HG03442 (cell line): ENCODE data around the gene ZFYVE9.

Experiments used
- ATAC-seq: cut with Tn5 transposase; IDR thresholded peaks from one replicate; pipeline ENCODE4 v1.9.1; 2021; ENCODE audit warnings: mild to moderate bottlenecking, moderate library complexity; ENCODE audit not compliant: unreplicated experiment

The ZFYVE9 gene

DNA sequence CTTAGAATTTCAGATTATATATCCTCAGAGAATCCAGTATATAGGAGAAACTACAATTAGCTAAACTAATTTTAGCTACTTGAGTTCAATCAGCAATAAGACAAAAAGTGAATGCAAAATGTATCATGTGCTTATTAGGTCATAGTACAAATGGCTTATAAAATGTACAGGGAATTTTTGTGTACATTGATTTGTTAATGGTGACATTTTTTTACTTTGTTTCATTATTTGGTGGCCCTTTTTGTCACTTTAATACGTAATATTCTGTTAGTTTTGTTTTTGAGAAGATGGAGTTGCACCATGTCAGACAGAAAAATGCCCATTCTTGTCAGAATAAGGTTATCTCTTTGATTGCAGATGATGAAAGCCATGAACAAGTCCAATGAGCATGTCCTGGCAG, 190.5 kb downstream of the ZFYVE9 start:
- no peak for ATAC-seq

DNA sequence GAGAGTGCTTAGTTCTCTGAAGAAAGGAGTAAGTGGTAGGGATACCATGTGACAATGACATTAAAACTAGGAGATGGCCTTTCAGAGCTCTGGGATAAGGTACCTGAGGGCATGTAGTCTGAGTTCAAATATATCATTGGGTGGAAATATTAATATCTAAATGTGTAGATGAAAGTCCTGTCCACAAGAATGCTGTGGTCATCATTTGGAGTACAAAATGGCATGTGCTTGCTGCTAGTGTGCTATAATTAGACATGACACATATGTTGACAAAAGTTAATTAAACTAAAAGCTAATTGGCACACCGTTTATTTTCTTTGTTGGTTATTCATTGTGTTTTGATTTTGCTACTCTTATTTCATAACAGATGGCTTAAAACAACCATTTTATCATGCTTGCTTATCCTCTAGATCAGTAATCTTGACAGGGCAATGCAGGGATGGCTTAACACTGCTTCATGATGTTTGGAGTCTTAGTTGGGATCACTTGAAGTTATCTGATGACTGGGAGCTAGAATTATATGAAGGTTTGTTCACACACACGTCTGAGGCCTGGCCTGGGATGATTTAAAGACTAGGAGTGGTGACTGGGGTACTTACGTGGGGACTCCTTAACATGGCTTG, 193.1 kb downstream of the ZFYVE9 start:
- no peak for ATAC-seq

DNA sequence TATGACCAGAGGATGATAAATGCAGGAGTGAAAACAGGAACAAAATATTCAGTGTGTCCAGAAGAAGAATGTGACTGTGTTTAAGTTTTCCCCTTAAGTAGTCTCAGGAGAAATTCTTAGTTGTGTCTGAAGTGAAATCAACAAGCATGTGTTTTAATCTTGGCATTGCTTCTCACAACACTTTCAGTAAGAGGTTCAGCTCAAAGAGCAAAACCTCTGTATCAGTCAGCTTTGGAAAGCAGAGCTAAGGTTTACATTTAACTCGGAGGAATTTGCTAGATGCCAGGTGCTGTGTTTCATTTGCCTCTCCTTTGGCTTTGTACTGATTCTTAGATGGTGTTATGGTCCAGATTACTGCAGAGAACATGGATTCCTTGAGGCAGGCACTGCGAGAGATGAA, 195.6 kb downstream of the ZFYVE9 start:
- no peak for ATAC-seq

DNA sequence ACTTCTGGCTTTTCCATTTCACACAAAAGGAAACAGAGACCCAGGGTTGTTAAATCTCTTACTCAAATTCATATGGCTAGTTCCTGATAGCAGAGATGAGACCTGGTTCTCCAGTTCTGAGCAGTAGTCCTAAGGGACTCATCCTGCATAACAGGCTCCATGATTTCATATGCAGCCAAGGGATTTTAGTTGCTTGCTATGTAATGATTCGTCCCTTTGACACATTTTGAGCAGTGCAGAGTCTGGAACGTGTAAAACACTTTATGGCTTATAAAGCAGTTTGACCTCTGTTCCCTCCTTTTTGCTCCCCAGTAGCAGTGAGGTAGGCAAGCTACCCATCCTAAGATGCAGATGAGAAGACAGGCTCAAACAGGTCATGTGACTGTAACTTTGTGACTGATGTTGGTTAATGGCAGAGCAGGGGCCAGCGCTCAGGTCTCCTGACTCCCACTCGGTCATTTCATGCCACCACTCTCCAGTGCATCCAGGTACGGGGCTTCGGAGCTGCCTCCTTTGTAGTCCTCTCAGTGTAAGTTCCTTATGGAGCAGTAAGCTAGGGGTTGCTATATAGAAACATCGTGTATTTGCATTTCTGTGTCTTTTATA, 199.9 kb downstream of the ZFYVE9 start:
- no peak for ATAC-seq

DNA sequence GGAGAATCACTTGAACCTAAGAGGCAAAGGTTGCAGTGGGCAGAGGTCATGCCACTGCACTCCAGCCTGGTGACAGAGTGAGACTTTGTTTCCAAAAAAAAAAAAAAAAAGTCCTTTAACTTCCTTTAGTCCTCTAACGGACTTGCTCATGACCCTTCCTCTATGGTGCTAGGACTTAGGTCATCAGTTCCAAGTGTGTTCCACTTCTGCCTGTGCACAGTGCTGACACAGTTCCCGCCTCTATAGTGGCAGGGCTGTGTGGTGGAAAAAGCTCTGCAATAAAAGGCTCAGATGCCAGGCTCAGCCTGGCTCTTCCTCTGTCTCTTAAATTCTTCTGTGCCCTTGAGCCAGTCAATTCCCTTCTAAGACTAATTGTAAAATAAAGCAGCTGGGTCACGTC, 202.1 kb downstream of the ZFYVE9 start:
- no peak for ATAC-seq

DNA sequence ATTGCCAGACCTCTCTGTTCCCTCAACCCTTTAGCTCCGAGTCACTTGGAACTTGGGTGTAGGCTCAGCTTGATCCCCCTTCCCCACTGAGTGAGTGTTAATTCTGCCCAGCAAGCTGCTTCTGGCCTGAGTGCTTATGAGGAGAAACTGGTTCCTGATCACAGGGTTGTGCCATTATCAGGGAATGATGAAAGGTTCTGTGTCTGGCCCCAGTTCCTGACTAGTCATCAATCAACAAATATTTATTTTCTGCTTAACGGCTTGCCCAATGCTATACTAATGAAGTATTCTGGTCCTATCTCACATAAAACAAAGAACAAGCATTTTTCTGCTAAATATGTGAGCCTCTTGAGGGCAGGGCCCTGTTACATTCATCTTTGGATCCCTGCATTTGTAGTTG, 203.4 kb downstream of the ZFYVE9 start:
- no peak for ATAC-seq

DNA sequence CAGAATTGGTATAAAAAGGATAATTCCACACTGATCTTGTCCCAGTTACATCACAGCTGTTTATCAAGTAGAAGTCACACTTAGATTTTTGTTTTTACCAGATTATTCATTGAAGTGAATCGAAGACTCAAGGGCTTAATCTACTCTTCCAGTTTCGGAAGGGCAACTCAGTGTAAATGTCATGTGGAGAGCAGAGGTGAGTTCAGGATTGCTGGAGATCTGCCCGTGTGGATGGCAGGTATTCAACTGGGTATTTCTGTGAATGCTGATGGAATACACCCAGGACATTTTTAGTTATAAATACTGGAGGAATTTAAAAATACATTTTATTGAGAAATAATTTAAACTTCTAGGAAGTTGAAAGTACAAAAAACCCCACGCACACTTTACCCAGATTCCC, 204.8 kb downstream of the ZFYVE9 start:
- no peak for ATAC-seq

DNA sequence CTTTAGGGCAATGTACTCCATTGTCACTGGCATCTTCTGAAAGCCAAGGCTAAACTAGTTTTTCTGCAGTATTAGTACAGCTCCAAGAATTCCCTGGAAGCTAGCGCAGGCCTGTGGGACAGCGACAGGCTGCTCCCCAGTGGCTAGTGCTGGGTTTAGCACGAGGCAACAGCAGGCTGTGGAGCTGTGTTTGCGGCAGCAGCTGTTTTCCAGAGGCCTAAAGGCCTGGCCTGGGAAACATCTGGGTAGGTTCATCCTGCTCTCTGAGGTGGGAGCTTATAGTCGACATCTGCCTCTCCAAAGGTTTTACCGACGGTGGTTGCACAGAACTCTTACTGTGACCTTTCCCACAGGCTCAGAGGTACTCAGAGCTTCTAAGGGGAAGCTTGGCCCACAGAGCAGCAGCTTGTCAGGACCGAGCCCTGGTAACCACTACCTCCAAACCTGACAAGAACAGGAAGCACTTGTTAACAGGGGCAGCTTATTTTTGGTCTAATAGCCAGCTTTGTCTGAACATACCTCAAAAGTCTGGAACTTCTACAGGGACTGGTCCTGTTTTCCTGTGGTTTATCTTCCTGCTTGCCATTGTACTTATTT, 206.9 kb downstream of the ZFYVE9 start:
- ATAC-seq: no peak

DNA sequence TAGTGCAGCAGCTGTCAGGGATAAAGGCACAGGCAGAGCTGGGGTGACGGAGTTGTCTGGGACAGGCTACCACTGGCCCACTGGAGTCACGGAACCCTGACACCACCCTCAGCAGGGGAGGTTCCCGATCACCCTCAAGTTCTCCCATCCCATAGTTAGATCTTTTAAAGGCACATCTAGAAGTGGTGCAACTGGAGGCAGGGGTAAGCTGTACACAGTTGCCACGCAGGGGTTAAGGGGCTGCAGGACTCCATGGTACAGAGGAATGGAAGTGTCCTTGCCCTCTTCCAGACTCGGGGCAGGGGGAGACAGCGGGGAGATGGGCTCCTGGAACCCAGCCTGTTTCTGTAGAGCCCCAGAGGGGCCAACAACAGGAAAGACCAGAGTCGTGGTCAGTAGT, 210.8 kb downstream of the ZFYVE9 start:
- ATAC-seq: no peak

DNA sequence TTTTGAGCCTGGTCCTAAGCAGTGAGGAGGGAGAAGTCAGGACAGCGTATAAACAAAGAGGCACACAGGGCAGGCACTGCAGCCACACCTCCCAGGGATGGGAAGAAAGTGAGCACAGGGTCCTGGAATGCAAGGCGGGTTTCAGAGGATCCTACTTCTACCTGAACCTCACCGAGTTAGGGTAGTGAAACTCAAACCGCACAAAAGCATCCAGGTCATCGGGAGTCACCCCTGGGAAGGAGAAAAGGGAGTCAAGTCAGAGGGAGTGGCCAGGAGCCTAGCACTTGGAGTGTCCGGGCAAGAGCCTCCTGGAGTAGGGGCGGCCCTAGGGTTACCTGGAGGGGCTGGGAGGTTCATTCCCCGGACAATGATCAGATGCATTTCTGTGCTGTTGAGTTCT, 213.5 kb downstream of the ZFYVE9 start:
- no peak for ATAC-seq

DNA sequence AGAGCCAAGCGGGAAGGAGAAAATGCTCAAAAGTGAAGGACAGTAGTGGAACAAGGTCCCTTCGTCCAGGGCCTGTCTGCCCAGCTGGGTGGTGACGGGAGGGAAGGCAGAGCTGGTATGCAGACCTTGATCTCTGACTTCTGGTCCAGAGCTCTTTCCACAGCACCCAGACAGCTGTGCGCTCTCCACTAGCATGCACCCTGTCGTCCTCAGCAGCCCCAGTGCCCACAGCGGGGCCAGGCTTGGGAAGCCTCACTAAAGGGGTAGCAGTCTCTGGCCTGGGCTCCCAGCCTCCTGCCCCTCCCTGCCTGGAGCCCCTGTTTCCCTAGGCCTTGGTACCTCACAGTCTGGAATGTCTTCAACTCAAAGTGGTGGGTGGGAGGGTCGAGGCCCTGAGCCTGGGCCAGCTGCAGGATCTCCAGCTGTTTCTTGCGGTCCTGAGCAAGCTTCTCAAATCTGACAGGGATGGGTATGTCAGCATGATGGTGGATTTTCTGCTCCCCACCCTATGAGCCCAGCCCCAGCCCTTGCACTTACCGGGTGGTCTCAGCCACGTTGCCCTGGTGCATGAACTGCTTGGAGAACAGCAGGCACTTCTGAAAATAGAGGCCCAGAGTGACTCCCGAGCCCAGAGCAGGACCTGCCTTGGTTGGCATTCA, 214.1 kb downstream of the ZFYVE9 start:
- ATAC-seq: no peak

DNA sequence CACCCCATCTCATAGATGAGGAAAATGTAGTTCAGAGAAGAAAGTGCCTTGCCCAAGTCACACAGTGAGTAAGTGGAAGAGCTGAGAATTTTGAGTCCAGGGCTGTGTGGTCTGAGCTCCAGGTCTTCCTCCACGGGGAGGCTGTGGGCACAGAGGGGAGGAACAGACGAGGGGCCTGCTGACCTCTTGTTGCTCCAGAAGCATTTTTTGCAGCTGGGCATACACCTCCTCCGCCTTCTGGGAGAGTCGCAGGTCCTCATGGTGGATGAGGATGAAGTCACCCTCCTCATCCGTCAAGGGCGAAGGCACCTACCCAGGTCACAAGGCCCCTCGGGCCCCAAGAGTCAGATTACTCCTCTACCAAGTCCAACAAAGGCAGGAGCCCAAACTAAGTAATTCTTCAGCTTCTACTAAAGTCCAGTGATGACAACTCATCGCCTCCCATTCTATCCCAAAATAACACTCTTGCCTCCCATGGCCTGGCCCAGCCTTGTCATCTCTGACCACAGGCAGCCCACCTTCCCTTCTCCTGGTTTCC, 215.0 kb downstream of the ZFYVE9 start:
- no peak for ATAC-seq

DNA sequence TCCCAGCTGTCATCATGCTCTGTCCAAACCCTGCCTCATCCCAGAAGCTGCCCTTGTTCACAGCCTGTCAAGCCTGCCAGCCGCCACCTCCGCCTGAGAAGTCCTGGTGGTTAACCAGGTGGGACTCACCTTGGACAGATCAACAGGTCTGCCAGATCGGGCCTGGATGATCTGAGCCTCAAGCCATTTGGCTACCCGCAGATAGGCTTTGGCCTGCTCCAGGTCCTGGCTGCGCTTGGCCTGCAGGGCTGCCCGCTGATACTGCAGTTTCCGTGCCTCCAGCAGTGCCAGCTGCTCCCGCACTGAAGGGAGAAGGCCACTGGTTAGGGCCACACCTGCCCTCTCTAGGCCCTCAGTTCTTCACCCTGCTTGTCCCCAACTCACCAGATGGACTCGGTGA, 215.5 kb downstream of the ZFYVE9 start:
- ATAC-seq: no peak

DNA sequence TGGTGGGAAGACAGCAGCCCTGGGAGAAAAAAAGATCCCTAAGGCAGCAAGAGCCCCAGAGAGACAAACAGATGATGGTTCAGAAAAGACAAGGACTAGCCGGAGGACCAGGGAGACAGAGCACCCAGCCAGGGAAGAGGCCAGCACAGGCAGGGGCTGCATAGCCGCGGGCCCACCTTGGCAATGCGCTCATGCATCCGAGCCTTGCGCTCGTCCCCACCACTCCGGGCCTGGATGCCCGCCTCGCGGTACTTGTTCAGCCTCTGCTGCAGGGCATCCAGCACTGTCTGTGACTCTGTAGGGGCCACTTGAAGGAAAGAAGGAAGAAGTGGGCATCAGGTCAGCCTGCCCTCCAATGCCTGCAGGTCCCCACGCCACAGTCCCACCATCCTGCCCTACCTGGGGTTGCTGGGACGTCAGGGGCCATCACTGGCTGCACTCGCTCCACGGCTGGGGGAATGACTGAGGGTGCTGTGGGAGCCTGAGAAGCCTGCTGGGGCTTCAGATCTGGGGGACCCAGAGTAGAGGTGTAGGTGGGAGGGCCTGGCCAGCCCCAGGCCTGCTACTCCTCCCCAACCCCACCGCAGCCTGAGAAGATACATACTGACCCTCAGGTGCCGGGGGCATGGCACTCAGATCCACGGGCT, 217.1 kb downstream of the ZFYVE9 start:
- no peak for ATAC-seq

DNA sequence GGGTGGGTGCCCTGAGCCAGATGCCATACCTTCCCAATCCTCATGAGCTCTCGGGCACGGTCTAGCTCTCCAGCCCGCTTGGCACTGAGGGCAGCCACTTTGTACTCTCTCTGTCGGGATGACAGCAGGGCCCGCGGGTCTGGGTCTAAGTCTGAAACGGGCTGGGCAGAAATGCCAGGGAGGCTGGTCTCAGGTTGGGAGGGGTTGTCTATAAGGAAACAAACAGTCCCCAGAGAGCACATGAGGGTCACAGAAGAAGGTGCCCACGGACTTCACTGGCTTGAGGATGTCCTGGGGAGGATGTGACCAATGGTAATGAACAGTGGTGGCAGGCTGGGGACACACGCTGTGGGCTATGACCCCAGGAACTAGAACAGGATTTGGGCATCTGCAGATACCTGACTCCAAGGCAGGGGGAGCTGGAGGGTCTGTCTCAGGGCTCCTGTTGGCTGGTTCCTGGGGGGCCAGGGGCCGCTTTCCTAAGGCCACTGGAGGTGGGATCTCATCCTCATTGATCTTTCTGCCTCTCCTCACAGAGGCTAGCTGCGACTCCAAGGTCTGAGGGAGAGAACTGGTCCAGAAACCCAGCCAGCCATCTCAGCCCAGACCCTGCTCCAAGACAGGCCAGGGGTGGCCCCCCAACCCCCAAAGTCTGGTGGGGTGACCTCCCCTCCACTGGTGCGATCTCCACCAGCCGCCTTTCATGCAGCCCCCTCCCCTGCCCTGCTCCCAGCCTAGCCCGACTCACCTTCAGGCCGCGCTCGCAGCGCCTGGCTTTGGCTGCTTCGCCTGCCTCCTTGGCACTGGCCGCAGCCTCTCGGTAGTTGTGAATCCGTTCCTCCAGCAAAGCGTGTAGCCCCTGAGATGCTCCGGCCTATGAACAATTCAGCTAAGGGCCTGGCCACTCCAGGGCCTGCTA, 218.0 kb downstream of the ZFYVE9 start:
- ATAC-seq: no peak

DNA sequence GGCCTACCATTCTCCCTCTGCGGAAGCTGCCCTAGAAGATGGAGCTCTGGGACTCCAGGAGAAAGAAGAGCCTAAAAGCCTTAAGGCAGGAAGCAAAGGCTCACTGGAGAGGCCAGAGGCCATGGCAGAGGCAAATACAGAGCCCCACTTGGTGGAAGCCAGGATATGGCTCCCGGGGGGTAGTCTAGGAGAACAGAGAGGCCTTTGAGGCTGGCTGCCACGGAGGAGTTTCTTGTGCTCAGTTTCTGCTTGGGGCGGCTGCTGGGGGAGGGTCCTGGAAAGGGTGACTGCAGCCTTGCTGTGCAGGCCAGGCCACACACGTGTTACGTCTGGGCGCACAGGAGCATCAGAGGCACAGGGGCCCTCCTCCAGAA, 218.7 kb downstream of the ZFYVE9 start:
- no peak for ATAC-seq

DNA sequence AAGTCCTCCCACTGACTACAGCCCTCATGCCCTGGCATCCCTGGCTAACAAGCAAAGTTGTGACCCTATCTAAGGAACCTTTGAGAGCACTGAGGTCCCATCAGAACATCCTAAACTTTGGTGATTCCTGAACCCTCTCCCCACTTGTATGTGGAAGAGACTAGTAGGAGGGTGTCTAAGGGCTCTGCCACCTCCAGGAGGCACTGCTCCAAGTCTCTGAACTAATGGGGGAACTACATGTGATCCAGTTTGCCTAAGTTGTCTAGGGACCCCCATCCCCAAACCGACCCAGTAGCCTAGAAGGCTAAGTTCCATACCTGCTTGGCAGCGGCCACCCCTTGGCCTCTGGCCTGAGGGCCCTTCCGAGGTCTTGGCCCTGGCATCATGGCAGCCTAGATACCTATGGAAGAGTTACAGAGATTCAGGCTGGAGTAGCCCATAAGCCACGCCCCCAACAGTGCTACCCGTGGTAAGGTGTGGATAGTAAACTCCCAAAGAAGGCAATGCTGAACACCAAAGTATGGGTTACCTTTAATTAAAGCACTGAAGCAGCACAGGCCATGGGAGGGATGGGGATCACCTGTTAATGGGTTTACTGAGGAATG, 222.4 kb downstream of the ZFYVE9 start:
- ATAC-seq: no peak

DNA sequence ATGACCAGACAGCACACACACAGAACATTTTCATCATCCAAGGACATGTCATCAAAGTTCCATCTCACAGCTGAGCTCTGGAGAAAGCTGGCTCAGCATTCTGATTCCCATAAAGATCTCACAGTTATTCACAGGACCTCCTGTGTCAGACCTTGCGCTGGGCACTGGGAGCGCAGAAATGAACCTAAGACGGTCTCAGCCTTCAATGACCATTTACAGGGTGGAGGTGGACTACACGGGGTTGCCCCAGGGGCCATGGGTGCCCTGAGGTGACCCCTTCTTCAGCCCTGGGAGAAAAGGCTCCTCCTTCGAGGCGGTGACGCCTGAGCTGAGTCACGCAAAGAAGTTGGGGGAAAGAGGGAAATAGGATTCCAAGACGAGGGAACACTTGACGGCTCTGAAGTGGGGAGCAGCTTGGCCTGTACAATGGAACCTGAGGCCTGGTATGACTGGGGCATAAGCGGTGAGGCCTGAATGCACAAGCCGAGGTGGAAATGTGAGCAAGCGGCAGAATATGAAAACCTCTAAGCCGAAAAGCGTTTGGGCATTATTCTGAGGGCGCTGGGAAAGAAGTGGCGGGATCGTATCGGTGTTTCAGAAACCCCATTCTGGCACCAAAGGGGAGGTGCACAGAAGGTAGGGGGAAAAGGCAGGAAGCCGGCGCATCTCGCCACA, 223.3 kb downstream of the ZFYVE9 start:
- no peak for ATAC-seq

DNA sequence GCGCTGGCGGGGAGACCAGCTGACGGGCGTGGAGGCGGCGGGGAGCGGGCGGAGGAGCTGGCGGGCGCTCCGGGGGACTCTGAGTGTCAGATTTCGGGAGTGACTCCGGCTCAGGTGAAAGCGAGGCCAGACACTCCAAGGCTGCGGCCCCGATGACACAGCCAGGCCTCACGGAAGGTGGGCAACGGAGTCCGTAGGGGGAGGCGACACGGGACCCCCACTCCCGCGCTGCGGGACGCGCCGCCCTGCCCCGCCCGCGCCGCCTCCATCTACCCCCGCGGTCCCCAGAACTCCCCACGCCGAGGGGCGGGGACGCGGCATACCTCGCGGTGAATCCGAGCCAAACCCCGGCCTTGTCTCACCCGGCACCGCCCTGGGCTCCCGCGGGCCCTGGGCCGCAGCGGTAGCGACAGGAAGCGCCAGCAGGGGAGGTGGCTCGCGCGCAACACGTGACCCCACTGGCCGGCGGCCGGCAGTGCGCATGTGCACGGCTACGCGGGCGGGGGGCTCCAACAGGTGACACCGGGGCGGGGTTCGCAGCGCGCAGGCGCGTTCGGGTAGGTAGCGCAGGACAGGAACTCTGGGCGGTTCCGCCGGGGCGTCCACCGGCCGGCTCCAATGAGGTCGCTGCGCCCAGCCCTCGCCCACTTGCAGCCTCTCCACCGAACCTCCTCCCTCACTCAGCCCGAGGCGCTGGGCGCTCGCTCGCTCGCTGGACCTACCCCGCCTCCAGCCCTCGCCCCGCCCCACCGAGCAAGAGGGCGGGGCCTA, 224.0 kb downstream of the ZFYVE9 start, which contains the start of gene CC2D1B:
TSS of gene CC2D1B (minus strand) at position 460 of the 771 bp plus-strand sequence. CDS start 1,585 bp downstream, outside the sequence.
- ATAC-seq: peak; percentile 91
